K562 (cell line): ENCODE data around the gene MALAT1. TPM values are rescaled to one million over a fixed set of nuclear protein-coding genes. Genes with fewer than 3 reads are reported as not detected.
A peak's percentile ranks its signal among the peaks of the same experiment; 100 is the strongest.

ENCODE experiments used
- BACH1 ChIP-seq: fragments of 200-800 bp; sonication (Bioruptor generic); IDR thresholded peaks from 2 replicates; pipeline ENCODE4 v1.6.1; 2016; ENCODE audit warnings: missing genetic modification characterization, missing compliant biosample characterization
- FOXP4 ChIP-seq: sonication (generic); formaldehyde crosslinking; IDR thresholded peaks from 2 replicates; pipeline ENCODE4 v1.8.0; 2022; ENCODE audit warnings: mild to moderate bottlenecking, missing genetic modification reagents, borderline replicate concordance
- JUND ChIP-seq, 2 experiments: IDR thresholded peaks; 2 replicates in 1 of 2; 3 replicates in 1 of 2; pipeline ENCODE4 v1.6.1; 2011; ENCODE audit warnings: borderline replicate concordance in 2 of 2, low read depth in 2 of 2, low read length in 2 of 2, improper control_type of control experiment in 1 of 2, missing biosample characterization in 1 of 2, missing genetic modification characterization in 1 of 2, missing genetic modification reagents in 1 of 2
- KLF10 ChIP-seq: fragments of 250-450 bp; sonication (Bioruptor Pico); IDR thresholded peaks from 2 replicates; pipeline ENCODE4 v1.6.1; 2021; ENCODE audit warnings: matching md5 sums
- REST ChIP-seq, 2 experiments: fragments of 450-650 bp; formaldehyde crosslinking in 1 of 2; IDR thresholded peaks; 2 replicates each; pipeline versions ENCODE4 v1.4.0 to v1.6.1; 2014 to 2020; ENCODE audit warnings: mild to moderate bottlenecking in 2 of 2, borderline replicate concordance in 1 of 2, low read depth in 1 of 2
- RUNX1 ChIP-seq: sonication (generic); IDR thresholded peaks from 2 replicates; pipeline ENCODE4 v1.6.1; 2016; ENCODE audit warnings: antibody characterized with exemption, low read depth
- TEAD2 ChIP-seq: fragments of 450-650 bp; IDR thresholded peaks from 2 replicates; pipeline ENCODE4 v1.6.1; 2016; ENCODE audit warnings: missing genetic modification characterization, control low read depth, missing compliant biosample characterization
- ZBTB11 ChIP-seq, 3 experiments: fragments of 200-800 bp in 1 of 3; fragments of 250-450 bp in 1 of 3; fragments of 450-650 bp in 1 of 3; sonication (Bioruptor Pico) in 1 of 3; sonication (Bioruptor generic) in 1 of 3; formaldehyde crosslinking in 1 of 3; IDR thresholded peaks; 2 replicates each; pipeline versions ENCODE4 v1.6.1 to v1.8.0; 2016 to 2022; ENCODE audit warnings: mild to moderate bottlenecking in 2 of 3, missing genetic modification characterization in 2 of 3, missing compliant biosample characterization in 1 of 3, moderate library complexity in 1 of 3
- ZNF146 ChIP-seq: IDR thresholded peaks from one replicate; pipeline ENCODE4 v1.6.1; 2018; ENCODE audit warnings: missing compliant biosample characterization; ENCODE audit not compliant: unreplicated experiment
- ZNF77 ChIP-seq: fragments of 250-450 bp; sonication (Bioruptor Pico); IDR thresholded peaks from 2 replicates; pipeline ENCODE4 v1.5.0; 2020
- polyA plus RNA-seq, 8 experiments: library from polyadenylated mRNA; depleted of rRNA in 4 of 8; stranded (reverse) in 5 of 8; unstranded in 3 of 8; fragments of >200 nt; fragmentation: Nextera tagmentation in 2 of 8; fragmentation: Illumina TruSeq in 1 of 8; extraction: Ambion mirVana in 2 of 8; extraction: Trizol in 1 of 8; gene quantifications; 2 replicates each; pipeline versions ENCODE4 v1.2.1 to v1.2.3, GENCODE V29; 2011 to 2014; ENCODE audit warnings: inconsistent platforms in 1 of 8, missing spikeins in 1 of 8
- total RNA-seq, 7 experiments: library from RNA; depleted of rRNA in 6 of 7; stranded (reverse); fragments of >200 nt in 6 of 7; fragmentation: Illumina TruSeq in 2 of 7; extraction: Trizol in 2 of 7; gene quantifications; 2 replicates each; pipeline versions ENCODE4 v1.2.1 to v1.2.3, GENCODE V29; 2011 to 2021; ENCODE audit warnings: low replicate concordance in 1 of 7

Gene MALAT1
- total and polyA plus RNA-seq, 9 of the 15 experiments (the other 6 are each of a cell fraction or from before 2014, with no cell fraction given): 363 to 8,715 (median 2,351) TPM

- TF ChIP-seq FOXP4 (CRISPR knock-in tag): no peak
- peak; percentile 92 for TF ChIP-seq BACH1
- 0 out of 2 replicates have a peak, but pooled peaks have one; percentile 37 for TF ChIP-seq TEAD2 (tag)
- TF ChIP-seq REST (IDR thresholded peaks at IDR 0.05; ENCODE audit: borderline replicate concordance): no peak
- TF ChIP-seq REST (CRISPR knock-in tag; IDR thresholded peaks at IDR 0.05; ENCODE audit: low read depth): no peak
- no peak for TF ChIP-seq JUND (IDR thresholded peaks at IDR 0.05; ENCODE audit: borderline replicate concordance, low read depth, low read length)
- TF ChIP-seq JUND (tag; IDR thresholded peaks at IDR 0.05; ENCODE audit: borderline replicate concordance, low read depth, low read length): no peak
- TF ChIP-seq ZBTB11 (CRISPR knock-in tag; IDR thresholded peaks at IDR 0.05): no peak
- no peak for TF ChIP-seq ZNF146 (CRISPR knock-in tag)
- TF ChIP-seq RUNX1: no peak
- no peak for TF ChIP-seq ZNF77
- no peak; the same call in 1 of the 2 replicates for TF ChIP-seq KLF10 (CRISPR knock-in tag)
Observed at GRCh38 chr11:65496304-65497140, 2.3 kb upstream of the MALAT1 start (continued).
